GM19099 (cell line): ENCODE results near the gene DHTKD1.
A peak's percentile ranks its signal among the peaks of the same experiment; 100 is the strongest.

ENCODE experiments used
- POLR2A ChIP-seq: IDR thresholded peaks from 3 replicates; pipeline ENCODE4 v1.6.1; 2011; ENCODE audit warnings: low read depth; ENCODE audit not compliant: insufficient read length; ENCODE audit errors: extremely low read depth

Gene DHTKD1

DNA sequence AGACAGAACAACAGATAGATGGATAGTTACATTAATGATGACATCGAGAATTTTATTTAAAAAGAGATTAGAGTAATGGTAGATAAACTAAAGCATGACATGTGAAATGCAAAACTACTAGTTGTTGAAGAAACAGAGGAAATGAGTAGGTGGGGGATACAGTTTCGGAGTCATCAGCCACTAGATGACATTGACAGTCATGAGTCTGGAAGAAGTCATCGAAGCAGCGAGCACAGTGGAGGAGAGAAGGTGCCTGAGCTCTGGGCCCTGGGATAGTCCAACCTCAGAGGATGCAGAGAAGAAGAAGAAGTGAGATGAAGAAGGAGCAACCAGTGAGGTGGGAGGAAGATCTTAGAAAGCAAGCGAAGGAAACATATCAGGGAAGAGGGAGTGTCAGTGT lies 40.5 kb downstream of the DHTKD1 start:
- TF ChIP-seq POLR2A, result no peak

DNA sequence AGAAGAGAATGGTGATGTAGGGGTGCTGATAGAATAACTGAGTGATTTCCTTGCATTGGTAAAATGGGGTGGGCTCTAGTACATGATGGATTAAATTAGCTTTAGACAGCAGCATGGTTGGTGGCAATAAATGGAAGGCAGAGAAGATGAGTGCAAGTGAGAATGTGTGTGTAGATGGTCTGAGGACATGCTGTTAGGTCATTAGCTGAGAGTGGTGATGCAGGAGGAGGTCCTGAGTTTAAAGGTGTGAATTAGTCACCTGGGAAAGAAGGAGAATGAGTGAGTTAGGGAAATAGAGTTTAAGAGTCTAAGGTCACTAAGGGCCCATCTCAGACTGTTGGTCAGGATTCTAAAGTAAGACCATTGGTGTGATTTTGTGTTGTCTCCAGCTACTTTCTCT lies 42.8 kb downstream of the DHTKD1 start:
- no peak for TF ChIP-seq POLR2A

DNA sequence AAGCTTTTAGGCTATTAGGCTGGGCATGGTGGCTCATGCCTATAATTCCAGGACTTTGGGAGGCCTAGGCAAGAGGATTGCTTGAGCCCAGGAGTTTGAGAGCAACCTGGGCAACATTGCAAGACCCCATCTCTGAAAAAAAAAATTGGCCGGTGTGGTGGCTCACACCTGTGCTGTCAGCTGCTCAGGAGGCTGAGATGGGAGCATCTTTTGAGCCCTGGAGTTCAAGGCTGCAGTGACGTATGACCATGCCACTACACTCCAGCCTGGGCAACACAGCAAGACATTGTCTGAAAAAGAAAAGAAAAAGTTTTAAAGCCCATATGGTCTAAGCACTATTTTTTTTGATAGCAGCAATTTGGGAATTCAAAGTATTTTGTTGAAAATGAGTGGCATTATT lies 44.9 kb downstream of the DHTKD1 start:
- TF ChIP-seq POLR2A, result no peak

DNA sequence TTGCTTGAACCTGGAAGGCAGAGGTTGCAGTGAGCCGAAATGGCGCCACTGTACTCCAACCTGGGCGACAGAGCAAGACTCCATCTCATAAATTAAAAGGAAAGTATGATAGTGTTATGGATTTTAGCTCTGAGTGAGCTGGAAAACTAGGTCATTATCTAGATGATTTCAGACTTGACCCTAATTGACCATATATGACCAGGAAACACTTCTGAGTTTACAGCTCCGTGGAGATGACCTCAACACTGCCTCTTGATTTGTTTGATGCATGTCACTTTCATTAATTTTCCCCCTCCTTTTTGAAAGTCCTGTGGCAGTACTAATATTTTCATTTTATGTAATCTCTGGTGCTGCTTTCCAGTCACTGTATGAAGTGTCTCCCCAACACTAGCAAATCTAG lies 52.9 kb downstream of the DHTKD1 start:
- no peak for TF ChIP-seq POLR2A

DNA sequence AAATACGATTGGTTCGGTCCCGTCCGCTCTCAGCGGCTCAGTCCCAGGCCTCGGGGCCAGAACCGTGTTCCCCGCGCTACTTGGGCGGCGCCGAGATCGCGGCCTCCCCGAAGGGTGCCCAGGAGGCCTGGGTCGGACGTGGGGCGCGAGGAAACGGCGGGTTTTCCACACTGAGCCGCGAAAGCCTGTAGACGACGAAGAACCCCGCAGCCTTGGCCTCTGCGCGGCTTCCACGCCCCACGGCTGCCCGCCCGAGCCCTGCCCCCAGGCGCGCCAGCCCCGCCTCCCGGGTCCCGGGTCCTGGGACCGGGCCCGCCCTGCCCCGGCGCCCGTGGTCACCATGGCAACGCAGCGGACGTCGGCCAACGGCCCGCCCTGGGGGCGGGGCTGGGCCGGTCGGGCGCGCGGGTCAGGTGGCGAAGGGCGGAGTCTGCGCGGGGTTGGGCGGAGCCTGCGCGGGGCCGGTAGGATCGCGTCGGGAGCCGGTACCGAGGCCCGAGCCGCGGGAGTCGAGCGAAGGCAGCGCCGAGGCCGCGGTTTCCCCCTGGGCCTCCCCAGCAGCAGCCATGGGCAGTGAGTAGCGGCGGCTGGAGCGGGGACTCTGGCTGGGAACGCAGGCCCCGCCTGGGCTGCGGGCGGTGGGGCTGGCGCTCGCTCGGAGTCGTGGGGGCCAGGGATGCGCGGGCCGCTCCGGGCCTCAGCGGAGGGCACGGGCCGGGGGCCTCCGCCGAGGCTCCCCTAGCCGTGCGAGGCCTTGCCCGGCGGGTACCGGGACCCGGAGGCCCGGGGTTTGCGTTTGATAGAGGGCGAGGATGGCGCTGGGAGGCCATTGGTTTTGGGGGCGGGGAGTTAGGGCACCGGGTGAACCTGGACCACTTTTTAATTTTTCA lies 60.7 kb downstream of the DHTKD1 start, which contains the start of gene SEC61A2:
TSS of gene SEC61A2 (plus strand) at position 456 of the 890 bp plus-strand sequence. CDS start at position 567, 111 bp downstream.
- TF ChIP-seq POLR2A, result peak; percentile 80

DNA sequence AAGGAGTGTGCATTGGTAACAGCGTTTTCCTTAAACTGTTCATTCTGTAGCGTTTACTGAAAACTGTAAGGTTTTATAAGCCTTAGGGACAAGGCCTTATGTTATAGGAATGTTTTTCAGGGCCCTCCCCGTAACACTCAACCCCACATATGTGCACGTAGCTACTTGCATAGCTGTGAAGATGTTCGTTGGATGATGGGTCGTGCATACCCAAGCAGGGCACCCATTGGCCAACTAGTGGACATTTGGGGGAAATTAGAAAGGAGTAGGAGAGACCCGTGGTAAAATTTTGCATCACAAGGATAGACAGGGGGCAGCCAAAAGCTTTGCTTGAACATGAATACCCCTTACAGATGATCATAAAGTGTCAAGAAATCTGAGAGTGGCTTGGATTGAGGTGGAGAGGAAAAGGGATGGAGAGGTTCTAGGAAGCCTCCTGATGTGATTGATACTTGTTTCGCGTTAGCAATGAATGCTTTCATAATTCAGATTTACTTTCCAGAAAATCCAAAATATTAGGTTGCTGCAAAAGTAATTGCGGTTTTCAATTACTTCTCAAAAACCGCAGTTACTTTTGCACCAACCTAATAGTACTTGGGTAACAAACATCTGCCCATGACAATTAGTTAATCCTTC lies 61.6 kb downstream of the DHTKD1 start:
- no peak for TF ChIP-seq POLR2A

DNA sequence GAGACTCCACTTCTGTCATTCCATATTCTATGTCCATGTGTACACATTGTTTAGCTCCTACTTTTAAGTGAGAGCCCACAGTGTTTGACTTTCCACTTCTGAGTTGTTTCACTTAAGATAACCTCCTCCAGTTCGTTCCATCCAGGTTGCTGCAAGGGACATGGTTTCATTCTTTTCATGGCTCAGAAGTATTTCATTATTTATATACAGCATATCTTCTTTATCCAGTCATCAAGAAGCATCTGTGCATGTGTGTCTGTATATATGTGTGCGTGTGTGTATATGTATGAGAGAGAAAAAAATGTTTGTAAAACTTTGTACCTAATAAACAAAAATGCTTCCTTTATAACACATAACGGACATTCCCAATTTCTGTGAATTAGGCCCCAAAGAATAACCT lies 66.9 kb downstream of the DHTKD1 start:
- TF ChIP-seq POLR2A, result no peak

DNA sequence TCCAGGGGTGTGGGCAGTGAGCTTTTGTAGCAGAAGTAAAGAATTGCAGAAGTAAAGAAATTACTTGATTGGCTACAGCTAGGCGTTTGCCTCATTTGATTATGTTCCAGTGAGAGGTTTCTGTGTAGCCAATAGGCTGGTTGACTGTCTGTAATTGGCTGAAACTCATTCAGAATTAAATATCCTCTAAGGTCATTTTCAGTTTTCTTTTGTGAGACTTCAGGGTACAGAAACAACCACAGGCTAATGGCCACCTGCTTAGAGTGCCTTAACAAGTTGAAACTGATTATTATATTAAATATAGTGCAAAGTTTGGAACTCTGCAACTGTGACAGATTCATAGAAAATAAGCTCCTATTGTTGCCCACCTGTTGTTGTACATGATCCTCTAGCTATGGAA lies 71.3 kb downstream of the DHTKD1 start:
- TF ChIP-seq POLR2A, result no peak

DNA sequence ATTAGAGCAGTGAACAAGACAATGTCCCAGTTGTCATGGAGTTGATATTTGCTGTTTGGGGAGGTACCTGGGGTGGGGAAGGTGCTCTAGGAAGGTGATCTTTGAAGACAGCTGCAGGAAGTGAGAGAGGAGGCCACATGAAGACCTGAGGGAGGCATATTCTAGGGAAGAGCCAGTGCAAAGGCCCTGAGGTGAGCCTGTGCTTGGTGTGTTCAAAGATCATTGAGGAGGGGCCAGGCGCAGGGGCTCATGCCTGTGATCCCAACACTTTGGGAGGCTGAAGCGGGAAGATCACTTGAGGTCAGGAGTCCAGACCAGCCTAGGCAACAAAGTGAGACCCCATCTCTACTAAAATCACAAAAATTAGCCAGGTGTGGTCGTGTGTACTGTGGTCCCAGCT lies 75.8 kb downstream of the DHTKD1 start:
- TF ChIP-seq POLR2A, result no peak

DNA sequence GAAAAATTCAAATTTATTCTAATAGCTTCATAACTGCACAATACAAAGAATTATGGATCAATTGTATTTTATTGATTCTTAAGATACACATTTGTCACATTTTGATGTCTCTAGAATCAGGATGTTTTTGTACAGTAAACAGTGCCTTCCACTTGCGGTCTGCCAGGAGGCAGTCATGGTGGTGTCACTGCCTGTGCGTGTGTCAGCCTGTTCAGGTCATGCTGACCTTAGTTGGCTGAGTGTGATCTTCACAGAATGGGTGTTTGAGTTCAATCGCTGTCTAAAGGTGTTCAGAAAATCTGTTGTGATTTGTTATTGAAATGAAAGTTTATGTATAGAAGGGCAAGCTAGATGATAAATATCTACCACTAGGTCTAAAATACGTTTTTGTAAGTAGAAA lies 81.4 kb downstream of the DHTKD1 start:
- no peak for TF ChIP-seq POLR2A

DNA sequence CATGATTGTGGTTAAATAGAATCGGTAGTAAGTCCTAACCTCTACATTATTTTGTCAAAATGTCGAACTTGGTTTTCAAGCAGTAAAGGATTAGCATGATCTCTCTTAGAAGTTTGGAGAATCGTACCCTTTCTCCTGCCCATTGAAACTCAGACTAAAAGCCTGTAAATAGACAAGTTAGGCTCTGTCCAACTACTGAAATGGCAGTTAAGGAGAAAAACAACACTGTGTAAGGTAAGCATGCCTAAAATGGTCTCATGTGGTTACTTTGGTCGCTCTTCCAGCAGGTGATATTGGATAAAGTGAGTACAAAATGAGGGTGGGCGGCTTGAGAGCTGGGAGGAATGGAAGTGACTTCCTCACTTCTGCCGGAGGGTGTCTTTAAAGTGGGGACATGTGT lies 85.8 kb downstream of the DHTKD1 start:
- TF ChIP-seq POLR2A, result no peak

DNA sequence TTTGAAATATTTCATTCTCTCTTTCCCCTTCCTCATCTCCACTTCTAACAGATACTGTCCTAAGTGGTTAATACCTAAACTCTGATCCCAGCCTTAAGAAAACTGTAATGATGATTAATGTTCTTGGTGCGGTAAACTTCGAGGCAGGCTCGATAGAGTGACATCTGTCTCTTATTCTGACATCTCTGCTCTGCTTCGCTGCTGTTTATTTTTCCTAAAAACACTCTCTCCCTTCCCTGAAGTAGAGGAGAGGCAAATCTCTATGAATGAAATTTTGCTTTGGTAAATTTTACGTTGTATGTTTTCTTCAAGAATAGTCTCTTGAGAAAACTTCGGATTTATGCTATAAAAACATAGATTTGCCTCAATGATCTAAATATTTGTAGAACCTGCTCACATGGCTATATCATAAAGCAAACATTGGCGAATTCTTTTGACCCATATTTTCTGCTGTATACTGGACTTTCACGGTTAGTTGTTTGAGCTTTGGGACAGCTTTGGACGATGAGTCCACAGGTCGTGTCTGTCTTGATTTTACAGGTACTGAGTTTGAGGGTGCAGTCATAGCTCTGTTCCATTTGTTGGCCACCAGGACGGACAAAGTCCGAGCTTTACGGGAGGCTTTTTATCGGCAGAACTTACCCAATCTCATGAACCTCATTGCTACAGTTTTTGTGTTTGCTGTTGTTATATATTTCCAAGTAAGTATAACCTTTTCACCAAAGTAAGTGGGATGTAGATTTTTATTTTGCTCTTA lies 87.8 kb downstream of the DHTKD1 start:
- no peak for TF ChIP-seq POLR2A

DNA sequence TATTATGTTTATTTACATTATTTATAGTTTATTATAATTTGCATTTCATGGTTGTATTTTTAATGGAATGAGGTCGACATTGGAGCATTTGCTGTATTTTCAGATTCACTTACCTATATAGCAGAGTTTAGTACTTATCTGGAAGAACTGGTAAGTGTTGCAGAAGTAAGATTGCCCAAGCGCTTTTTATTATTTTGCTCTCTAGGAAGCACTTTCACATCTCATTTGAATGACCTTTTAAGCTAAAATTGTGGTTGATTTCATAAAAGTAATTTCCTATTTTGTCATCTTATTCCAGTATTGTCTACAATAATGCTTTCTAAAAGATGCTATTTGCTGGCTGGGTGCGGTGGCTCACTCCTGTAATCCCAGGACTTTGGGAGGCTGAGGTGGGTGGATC lies 89.4 kb downstream of the DHTKD1 start:
- TF ChIP-seq POLR2A, result no peak

DNA sequence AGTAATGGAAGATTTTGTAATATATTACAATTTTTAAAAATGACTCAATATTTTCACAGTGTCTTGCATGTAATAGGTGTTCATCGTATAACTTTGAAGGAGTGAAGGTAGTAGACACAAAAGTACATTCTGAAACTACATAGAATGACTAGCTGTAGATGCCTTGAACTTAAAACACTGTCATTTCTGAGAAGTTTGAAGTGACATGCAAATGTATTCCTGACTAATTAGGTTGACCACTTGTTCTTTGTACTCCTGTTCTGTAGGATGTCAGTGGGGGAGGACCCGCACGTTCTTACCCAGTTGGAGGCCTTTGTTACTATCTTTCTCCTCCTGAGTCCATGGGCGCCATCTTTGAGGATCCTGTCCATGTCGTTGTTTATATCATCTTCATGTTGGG lies 91.9 kb downstream of the DHTKD1 start:
- TF ChIP-seq POLR2A, result no peak

DNA sequence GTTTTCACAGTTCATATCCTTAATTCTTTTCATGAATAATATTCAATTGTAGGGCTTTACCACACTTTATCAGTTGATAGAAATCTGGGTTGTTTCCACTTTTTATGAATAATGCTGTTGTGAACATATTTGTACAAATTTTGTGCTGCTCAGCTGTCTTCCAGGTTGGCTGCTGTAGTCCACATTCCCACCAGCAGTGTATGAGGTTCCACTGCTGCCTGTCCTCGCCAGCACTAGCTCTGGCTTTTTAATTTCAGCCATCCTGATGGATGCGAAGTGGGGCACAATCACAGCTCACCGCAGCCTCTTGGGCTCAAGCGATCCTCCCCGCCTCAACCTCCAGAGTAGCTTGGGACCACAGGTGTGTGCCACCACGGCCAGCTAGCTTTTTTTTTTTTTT lies 94.2 kb downstream of the DHTKD1 start:
- TF ChIP-seq POLR2A, result no peak
